GM18951 (cell line): ENCODE data around the gene ZMPSTE24.
"Not testable (repeated sequence)": the region's sequence is repeated elsewhere in the genome, so short reads cannot be mapped to it uniquely, and the experiment has no call there.

ENCODE experiments used
- POLR2A ChIP-seq: IDR thresholded peaks from 4 replicates; pipeline ENCODE4 v1.6.1; 2011; ENCODE audit warnings: mild to moderate bottlenecking; ENCODE audit not compliant: insufficient read length, insufficient read depth; ENCODE audit errors: extremely low read depth
- in situ Hi-C: fragments of 300-500 bp; cut with MboI; formaldehyde crosslinking; loops from one replicate; pipeline ENCODE4 v1.12.0; 2022; ENCODE audit warnings: low sequenced_read_pairs, mixed read lengths, inconsistent platforms; ENCODE audit not compliant: unreplicated experiment

Gene ZMPSTE24

DNA sequence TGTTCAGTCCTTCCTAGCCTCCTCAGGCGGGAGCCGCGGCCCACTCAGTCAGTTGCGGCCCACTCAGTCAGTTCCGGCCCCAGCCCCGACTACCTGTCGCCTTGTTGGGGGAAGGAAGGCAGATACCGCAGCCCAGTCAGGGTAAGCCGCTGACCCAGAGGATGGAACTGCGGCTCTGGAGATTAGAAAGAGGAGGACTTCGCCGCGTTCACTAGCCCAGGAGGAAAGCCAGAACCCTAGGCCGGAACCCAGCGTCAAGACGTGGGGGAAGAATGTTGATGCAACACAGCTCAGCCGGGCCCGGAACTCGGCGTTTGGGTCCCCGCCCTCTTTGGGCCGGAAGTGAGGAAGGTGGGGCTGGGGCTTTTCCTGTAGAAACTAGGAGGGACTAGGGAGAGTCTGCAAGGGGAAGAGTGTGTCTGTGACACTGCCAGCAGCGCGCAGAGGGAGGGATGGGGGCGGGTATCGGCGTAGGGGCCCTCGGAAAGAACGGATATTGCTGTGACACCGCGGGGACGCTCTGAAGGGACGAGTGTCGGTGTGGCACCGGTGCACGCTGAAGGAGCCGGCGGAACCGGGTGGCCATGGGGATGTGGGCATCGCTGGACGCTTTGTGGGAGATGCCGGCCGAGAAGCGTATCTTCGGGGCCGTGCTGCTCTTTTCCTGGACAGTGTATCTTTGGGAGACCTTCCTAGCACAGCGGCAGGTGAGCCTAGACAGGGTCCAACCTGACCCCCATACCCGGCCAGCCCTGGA is at the start of gene ZMPSTE24:
Gene ZMPSTE24 (plus strand): TSS at position 549 of the 757 bp plus-strand sequence. CDS start 36 bp downstream, at position 585.
- in situ Hi-C loops: no loop called here
- TF ChIP-seq POLR2A: peak; percentile 78

DNA sequence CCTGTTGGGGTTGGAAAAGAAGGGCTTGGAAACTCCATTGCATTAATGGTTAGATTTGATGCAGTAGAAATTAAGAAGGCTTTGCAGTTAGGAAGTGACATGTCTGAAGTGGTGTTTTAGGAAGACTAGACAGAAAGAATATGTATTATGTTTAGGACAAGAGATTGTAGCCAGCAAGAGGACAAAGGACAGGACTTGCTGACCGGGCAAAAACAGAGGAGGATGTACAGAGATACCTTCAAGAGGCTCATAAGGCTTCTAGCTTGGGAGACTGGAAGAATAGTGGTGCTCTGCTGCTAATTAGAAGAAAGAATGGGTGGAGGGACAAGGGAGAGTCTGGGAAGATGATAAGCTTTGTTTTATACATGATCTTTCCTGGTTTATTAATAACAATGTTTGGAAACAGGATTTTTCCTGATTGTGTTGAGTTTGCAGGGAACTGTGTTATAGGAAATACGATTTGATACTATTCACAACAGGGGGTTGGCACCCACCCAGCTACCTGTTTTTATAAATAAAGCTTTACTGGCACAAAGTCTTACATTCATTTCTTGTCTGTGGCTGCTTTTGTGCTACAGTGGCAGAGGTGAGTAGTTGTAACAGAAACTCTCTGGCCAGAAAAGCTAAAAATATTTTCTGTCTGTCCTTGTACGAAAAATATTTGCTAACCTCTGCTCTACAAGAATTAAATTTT is 47.4 kb upstream of the ZMPSTE24 start:
- no peak for TF ChIP-seq POLR2A
- in situ Hi-C loops: no loop called here

DNA sequence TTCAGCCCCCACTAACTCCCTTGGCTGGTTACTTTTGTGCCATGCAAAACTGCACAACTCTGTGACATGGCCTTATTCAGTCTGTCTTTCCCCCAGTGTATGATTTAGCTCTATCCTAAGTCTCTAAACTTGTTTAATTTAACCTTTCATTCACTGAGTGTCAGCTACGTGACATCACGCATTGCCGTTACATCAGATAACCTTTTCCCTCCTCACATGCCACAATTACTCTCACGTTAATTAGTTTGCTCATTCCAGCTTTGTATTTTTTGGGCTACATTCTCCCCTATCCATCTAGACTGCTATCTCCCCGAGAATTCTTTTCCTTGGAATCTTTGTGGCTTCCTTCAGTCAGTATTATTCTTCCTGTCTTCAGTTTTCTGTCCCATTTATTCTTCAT is 39.7 kb upstream of the ZMPSTE24 start:
- in situ Hi-C loops: no loop called here
- TF ChIP-seq POLR2A: no peak

DNA sequence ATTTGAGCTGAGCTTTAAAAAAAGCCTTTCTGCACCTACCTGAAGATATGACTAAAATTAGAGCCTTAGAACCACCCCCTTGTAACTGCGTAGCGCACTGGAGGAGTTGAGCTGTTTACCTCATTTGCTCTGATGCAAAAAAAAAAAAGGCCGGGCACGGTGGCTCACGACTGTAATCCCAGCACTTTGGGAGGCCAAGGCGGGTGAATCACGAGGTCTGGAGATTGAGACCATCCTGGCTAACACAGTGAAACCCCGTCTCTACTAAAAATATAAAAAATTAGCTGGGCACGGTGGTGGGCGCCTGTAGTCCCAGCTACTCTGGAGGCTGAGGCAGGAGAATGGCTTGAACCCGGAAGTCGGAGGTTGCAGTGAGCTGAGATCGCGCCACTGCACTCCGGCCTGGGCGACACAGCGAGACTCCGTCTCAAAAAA is 36.5 kb upstream of the ZMPSTE24 start:
- in situ Hi-C loops: not testable (repeated sequence)

DNA sequence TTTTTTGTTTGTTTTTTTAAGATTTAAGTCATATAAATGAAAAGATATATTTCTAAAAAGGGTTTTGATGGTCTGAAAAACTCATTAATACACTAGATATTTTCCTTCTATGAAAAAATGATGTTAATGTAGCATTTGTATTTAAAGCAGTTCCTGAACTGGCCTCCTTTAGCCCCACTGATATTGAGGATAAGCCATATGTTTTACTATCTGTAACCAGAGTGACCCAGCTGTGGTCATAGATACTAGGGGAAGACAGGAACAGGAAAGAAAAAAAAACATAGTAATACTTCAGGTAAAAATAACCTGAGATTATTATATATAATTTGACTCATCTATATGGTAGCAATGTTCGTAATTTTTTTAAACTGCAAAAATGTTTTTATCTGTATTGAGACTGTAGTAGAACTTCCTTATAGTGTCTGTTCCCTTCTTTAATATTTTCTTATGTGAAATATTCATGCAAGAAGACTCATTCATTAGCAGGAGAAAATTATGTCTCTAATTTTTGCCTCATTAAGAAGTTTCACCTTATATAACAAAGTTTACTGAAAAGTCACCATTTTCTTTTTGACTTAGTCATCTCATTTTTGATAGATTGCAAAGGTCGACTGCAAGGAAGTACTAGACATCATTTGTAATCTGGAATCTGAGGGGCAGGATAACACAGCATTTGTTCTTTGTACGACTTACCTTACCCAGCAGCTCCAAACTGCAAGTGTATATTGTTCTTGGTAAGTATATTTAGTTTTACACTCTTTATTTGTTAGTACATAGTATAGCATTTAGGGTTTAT is 35.9 kb upstream of the ZMPSTE24 start:
- no peak for TF ChIP-seq POLR2A
- in situ Hi-C loops: no loop called here

DNA sequence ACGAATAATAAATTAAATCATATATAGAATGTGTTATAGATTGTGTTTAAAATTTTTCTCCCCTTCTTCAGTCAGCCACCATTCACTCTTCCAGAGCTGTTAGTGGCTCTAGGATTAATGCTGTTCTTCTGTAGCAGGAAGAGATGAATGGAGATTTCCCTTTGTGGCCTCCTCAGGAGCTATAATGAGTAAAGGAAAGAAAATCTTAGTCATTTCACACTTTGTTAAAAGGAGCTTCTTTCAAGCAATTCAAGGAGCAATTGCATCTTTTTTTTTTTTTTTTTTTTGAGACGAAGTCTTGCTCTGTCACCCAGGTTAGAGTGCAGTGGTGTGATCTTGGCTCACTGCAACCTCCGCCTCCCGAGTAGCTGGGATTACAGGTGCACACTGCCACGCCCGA is 34.0 kb upstream of the ZMPSTE24 start:
- in situ Hi-C loops: no loop called here
- no peak for TF ChIP-seq POLR2A

DNA sequence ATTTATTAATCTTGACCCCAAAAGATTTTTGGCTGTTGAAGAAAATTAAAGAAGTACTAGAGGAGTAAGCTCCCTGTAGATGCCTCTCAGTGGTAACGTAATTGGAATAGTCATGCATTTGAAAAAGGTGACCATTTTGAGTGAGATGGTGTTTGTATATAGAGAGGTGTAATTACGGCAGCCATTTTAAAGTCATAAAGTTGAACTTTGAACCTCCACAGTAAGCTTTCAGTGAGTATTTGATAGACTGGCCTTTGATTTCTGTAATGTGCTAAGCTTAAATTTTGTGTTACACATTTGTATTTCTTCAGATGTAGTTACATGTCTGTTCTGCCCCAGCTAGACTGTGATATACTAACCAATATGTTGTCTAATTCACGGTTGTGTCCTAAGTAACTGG is 31.8 kb upstream of the ZMPSTE24 start:
- in situ Hi-C loops: no loop called here
- TF ChIP-seq POLR2A: no peak

DNA sequence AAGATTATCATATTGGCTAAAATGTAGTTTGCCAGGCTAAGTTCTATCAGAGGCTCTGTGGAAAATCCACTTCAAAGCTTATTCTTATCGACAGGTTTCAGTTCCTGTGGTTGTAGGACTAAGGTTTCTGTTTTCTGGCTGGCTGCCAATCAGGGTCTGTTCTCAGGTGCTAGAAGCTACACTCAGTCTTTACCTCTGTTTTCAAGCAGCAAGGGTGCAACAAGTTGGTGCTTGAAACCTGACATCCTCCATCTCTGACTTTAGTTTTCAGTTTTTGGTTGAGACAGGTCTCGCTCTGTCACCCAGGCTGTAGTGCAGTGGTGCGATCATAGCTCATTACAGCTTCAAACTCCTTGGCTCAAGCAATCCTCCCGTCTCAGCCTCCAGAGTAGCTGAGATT is 25.6 kb upstream of the ZMPSTE24 start:
- no peak for TF ChIP-seq POLR2A
- in situ Hi-C loops: no loop called here

DNA sequence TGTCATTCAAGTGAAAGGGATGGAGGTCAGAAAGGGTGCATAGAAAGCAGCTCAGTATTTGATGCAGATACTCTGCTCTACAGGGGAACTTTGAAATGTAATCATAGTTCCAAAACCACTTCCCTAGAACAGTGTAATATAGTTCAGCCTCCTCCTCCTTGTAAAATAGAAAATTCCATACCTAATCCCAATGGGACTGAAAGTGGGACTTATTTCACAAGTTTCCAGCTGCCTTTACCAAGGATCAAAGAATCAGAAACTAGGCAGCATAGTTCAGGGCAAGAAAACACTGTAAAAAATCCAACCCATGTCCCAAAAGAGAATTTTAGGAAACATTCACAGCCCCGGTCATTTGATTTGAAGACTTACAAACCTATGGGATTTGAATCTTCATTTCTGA is 18.4 kb upstream of the ZMPSTE24 start:
- in situ Hi-C loops: no loop called here
- TF ChIP-seq POLR2A: no peak

DNA sequence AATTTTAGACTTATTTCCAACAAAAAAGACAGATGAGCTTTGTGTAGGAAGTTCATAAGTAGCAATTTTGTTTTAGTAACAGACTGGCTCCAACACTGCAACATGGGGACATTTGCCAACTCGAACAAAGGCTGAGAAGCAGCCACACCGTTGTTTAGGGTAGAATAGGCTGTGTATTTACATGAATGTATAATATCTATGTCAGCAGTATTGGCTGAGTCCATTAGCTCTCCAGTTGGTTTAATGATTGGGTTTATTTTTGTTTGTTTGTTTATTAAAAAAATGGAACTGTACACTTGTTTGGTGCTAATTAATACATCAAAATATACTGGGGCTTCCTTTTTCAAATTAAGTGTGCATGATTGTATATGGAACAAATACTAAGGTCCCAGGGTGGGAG is 17.6 kb upstream of the ZMPSTE24 start:
- TF ChIP-seq POLR2A: no peak
- in situ Hi-C loops: no loop called here

DNA sequence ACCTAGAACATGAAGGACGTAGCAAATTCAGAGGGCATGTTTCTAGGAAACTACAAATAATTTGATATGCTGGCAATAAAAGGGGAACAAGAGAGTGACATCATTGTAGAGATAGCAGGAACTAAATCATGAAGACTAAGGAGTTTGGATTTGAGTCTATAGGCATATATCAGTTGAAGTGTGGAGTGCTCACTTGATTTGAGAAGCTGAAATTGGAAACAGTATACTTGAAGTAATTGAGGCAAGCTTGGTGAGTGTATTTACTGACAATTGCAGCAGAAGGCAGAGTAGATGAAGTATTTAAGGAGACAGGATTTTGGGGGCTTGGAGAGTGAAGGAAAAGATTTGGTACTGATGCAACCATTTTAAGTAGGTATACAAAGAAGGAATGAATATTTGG is 16.7 kb upstream of the ZMPSTE24 start:
- no peak for TF ChIP-seq POLR2A
- in situ Hi-C loops: no loop called here

DNA sequence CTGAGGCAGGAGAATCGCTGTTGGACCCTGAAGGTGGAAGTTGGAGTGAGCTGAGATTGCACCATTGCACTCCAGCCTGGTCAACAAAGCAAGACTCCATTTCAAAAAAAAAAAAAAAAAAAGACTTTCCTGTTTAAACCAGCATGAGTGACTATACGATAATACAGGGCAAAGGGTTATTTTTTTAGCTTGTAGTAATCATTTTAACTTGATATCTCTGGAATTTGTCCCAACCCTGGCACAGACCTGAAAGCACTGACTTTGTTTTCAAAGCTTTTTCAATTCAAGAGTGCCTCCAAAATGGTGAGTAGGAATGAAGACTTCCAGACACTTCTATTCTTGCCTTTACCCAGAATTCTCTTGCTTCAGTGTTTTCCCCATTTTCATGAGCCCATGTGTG is 14.7 kb upstream of the ZMPSTE24 start:
- in situ Hi-C loops: no loop called here
- TF ChIP-seq POLR2A: no peak

DNA sequence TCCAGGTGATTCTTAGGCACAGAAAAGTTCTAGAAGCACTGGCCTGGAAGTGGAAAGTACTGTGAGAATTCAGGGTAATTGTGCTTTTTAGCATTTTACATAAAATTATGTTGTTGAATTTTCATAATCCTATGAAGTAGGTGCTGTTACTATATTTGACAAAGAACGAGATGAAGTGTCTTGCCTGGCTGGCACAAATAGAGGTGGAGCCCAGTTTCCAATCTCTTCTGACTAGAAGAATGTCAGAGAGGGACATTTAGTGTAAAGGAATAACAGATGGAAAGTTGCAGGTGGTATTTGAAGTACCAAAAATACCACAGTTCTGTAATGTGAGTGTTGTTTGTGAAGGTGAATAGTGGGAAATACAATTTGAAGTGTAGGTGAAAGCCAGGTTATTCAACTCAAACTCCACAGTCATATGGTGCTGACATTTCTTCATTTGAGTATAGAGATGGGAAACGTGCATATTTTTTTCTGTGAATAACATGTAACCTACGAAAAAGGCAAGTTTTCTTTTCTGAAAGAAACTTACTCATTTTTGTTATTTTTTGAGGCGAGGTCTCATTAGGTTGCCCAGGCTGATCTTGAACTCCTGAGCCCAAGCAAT is 13.8 kb upstream of the ZMPSTE24 start:
- no peak for TF ChIP-seq POLR2A
- in situ Hi-C loops: no loop called here
